ENCODE results near the gene URAD. TPM values are rescaled to one million over a fixed set of nuclear protein-coding genes. Genes with fewer than 3 reads are reported as not detected.

Gene URAD
- total RNA-seq, 1 donor from 2014 or later, result not detected

- DNase-seq (ENCODE audit: extremely low spot score, unreplicated experiment), result no peak
- Mint-ChIP-seq H3K27ac (no peak overlapping the region), H3K36me3 (no peaks in the 10 kb centered on the region), H3K4me1 (ENCODE audit: unreplicated experiment) (no peaks in the 10 kb centered on the region), H3K4me3 (no peak overlapping the region), H3K9me3 (no peaks in the 10 kb centered on the region), H3K27me3 (peaks cover 62% of the 10 kb centered on the region)
- TF ChIP-seq CTCF (conservative IDR thresholded peaks at IDR 0.05), result no peak
Observed at GRCh38 chr13:27991881-27992280, 3.4 kb upstream of the URAD start.

- Mint-ChIP-seq H3K27ac (no peak overlapping the region), H3K27me3 (peaks cover 92% of the 10 kb centered on the region), H3K36me3 (no peaks in the 10 kb centered on the region), H3K4me1 (ENCODE audit: unreplicated experiment) (peaks cover 5% of the 10 kb centered on the region), H3K4me3 (no peak overlapping the region), H3K9me3 (no peaks in the 10 kb centered on the region)
- TF ChIP-seq CTCF (conservative IDR thresholded peaks at IDR 0.05), result no peak
- no peak for DNase-seq (ENCODE audit: extremely low spot score, unreplicated experiment)
Observed at GRCh38 chr13:27985600-27985999, 2.9 kb downstream of the URAD start.

- Mint-ChIP-seq H3K9me3 (no peaks in the 10 kb centered on the region), H3K27me3 (peaks cover 89% of the 10 kb centered on the region), H3K27ac (no peak overlapping the region), H3K4me3 (no peak overlapping the region), H3K4me1 (ENCODE audit: unreplicated experiment) (peaks cover 5% of the 10 kb centered on the region), H3K36me3 (no peaks in the 10 kb centered on the region)
- DNase-seq (ENCODE audit: extremely low spot score, unreplicated experiment), result no peak
- TF ChIP-seq CTCF (conservative IDR thresholded peaks at IDR 0.05), result no peak
Observed at GRCh38 chr13:27982361-27982760, 6.1 kb downstream of the URAD start.

- H3K4me1 Mint-ChIP-seq (ENCODE audit: unreplicated experiment), result peaks cover 5% of the 10 kb centered on the region
- no peak for TF ChIP-seq CTCF (conservative IDR thresholded peaks at IDR 0.05)
- no peak for DNase-seq (ENCODE audit: extremely low spot score, unreplicated experiment)
- H3K9me3 Mint-ChIP-seq, result no peaks in the 10 kb centered on the region
- peaks cover 89% of the 10 kb centered on the region for H3K27me3 Mint-ChIP-seq
- no peak overlapping the region for H3K27ac Mint-ChIP-seq
- H3K4me3 Mint-ChIP-seq, result peak overlapping the region; percentile 72
- H3K36me3 Mint-ChIP-seq, result no peaks in the 10 kb centered on the region
Observed at GRCh38 chr13:27981006-27981708, 7.3 kb downstream of the URAD start.

- Mint-ChIP-seq H3K4me1 (ENCODE audit: unreplicated experiment) (peaks cover 5% of the 10 kb centered on the region), H3K4me3 (peak overlapping the region; percentile 72), H3K9me3 (no peaks in the 10 kb centered on the region), H3K36me3 (no peaks in the 10 kb centered on the region), H3K27me3 (peaks cover 90% of the 10 kb centered on the region), H3K27ac (no peak overlapping the region)
- no peak for DNase-seq (ENCODE audit: extremely low spot score, unreplicated experiment)
- TF ChIP-seq CTCF (conservative IDR thresholded peaks at IDR 0.05), result no peak
Observed at GRCh38 chr13:27980280-27980998, 8.1 kb downstream of the URAD start.

All from type B pancreatic cell (in vitro differentiated cells).